Neural cell (in vitro differentiated cells): ENCODE results near the gene MED27. TPM values are rescaled to one million over a fixed set of nuclear protein-coding genes. Genes with fewer than 3 reads are reported as not detected.

Experiments used
- H2AFZ ChIP-seq: fragments of 200-600, 300-800 bp; sonication (generic), shearing (Covaris generic); 2 replicates; pipeline ENCODE4 v1.6.0; 2014; ENCODE audit warnings: low read depth, mild to moderate bottlenecking, antibody characterized with exemption, low read length, moderate library complexity
- H3F3A ChIP-seq: fragments of 200-600 bp; shearing (Covaris generic); 2 replicates; pipeline ENCODE4 v1.6.1; 2016; ENCODE audit warnings: mild to moderate bottlenecking, moderate library complexity, mixed read lengths, antibody characterized with exemption, low read length; ENCODE audit not compliant: insufficient read depth, poor library complexity, severe bottlenecking
- H3K27ac ChIP-seq: fragments of 200-600, 300-800 bp; sonication (generic), shearing (Covaris generic); 2 replicates; pipeline ENCODE4 v1.5.1; 2014; ENCODE audit warnings: mild to moderate bottlenecking, low read length, moderate library complexity
- H3K27me3 ChIP-seq: fragments of 300-800, 200-600 bp; sonication (generic), shearing (Covaris generic); 2 replicates; pipeline ENCODE4 v1.6.0; 2014; ENCODE audit warnings: mild to moderate bottlenecking, low read depth, low read length, moderate library complexity; ENCODE audit not compliant: insufficient read depth
- H3K36me3 ChIP-seq: fragments of 300-800, 200-600 bp; sonication (generic), shearing (Covaris generic); 2 replicates; pipeline ENCODE4 v1.5.1; 2014; ENCODE audit warnings: mild to moderate bottlenecking, antibody characterized with exemption, low read length, moderate library complexity; ENCODE audit not compliant: insufficient read depth
- H3K4me2 ChIP-seq: fragments of 300-800, 200-600 bp; sonication (generic), shearing (Covaris generic); 2 replicates; pipeline ENCODE4 v1.6.0; 2014; ENCODE audit warnings: mild to moderate bottlenecking, low read length
- H3K4me3 ChIP-seq: fragments of 300-800, 200-600 bp; sonication (generic), shearing (Covaris generic); 2 replicates; pipeline ENCODE4 v1.5.1; 2014; ENCODE audit warnings: mild to moderate bottlenecking, low read length, moderate library complexity
- H3K79me2 ChIP-seq: fragments of 200-600 bp; shearing (Covaris generic); replicated peaks from 2 replicates; pipeline ENCODE4 v1.6.0; 2014; ENCODE audit warnings: mild to moderate bottlenecking, low read length, moderate library complexity; ENCODE audit not compliant: insufficient read depth
- H3K9ac ChIP-seq: fragments of 300-800, 200-600 bp; sonication (generic), shearing (Covaris generic); 2 replicates; pipeline ENCODE4 v1.6.1; 2016; ENCODE audit warnings: mild to moderate bottlenecking, low read length, mixed read lengths
- H3K9me2 ChIP-seq: fragments of 200-600 bp; shearing (Covaris generic); 2 replicates; pipeline ENCODE4 v1.6.1; 2016; ENCODE audit warnings: mild to moderate bottlenecking, low read length, mixed read lengths; ENCODE audit not compliant: insufficient read depth
- H3K9me3 ChIP-seq: fragments of 200-600, 300-800 bp; sonication (generic), shearing (Covaris generic); 2 replicates; pipeline ENCODE4 v1.6.1; 2016; ENCODE audit warnings: mild to moderate bottlenecking, mixed run types, low read length, moderate library complexity, mixed read lengths
- H4K20me1 ChIP-seq: fragments of 200-600 bp; shearing (Covaris generic); 2 replicates; pipeline ENCODE4 v1.6.1; 2016; ENCODE audit warnings: mild to moderate bottlenecking, mixed run types; ENCODE audit not compliant: insufficient read depth
- EP300 ChIP-seq: fragments of 450-650 bp; conservative IDR thresholded peaks from 2 replicates; pipeline ENCODE4 v1.6.1; 2014; ENCODE audit warnings: antibody characterized with exemption, mild to moderate bottlenecking, moderate library complexity; ENCODE audit not compliant: poor library complexity, severe bottlenecking
- EZH2 ChIP-seq: fragments of 200-600, 300-800 bp; shearing (Covaris generic), sonication (generic); IDR thresholded peaks from 2 replicates; pipeline ENCODE4 v1.6.1; 2014; ENCODE audit warnings: antibody characterized with exemption, low read length, borderline replicate concordance, mild to moderate bottlenecking; ENCODE audit not compliant: insufficient read depth, poor library complexity, severe bottlenecking
- MXI1 ChIP-seq: fragments of 450-650 bp; conservative IDR thresholded peaks from 2 replicates; pipeline ENCODE4 v1.6.1; 2014; ENCODE audit warnings: antibody characterized with exemption, mild to moderate bottlenecking; ENCODE audit not compliant: poor library complexity, severe bottlenecking
- POLR2AphosphoS5 ChIP-seq: IDR thresholded peaks from 2 replicates; pipeline ENCODE4 v1.6.1; 2012
- RAD21 ChIP-seq: fragments of 450-650 bp; conservative IDR thresholded peaks from 2 replicates; pipeline ENCODE4 v1.6.1; 2014; ENCODE audit warnings: antibody characterized with exemption, mild to moderate bottlenecking, moderate library complexity
- SMC3 ChIP-seq: fragments of 450-650 bp; conservative IDR thresholded peaks from 2 replicates; pipeline ENCODE4 v1.6.1; 2014; ENCODE audit warnings: antibody characterized with exemption, mild to moderate bottlenecking, moderate library complexity; ENCODE audit not compliant: poor library complexity
- TAF1 ChIP-seq: IDR thresholded peaks from 2 replicates; pipeline ENCODE4 v1.6.1; 2012; ENCODE audit warnings: low read depth
- polyA plus RNA-seq: library from polyadenylated mRNA; depleted of rRNA; stranded (reverse); fragments of >200 nt; gene quantifications from 2 replicates; pipeline ENCODE4 v1.2.3, GENCODE V29; 2014
- TF ChIP-seq, protein P1 (sequence below): fragments of 450-650 bp; IDR thresholded peaks from 2 replicates; pipeline ENCODE4 v1.5.1; 2014; ENCODE audit warnings: antibody characterized with exemption, mild to moderate bottlenecking, moderate library complexity; ENCODE audit not compliant: poor library complexity, severe bottlenecking
- TF ChIP-seq, protein P2 (sequence below): IDR thresholded peaks from 2 replicates; pipeline ENCODE4 v1.6.1; 2012; ENCODE audit warnings: borderline replicate concordance

MED27 gene
- polyA plus RNA-seq, 1 donor from 2014 or later: 7.5 TPM

DNA sequence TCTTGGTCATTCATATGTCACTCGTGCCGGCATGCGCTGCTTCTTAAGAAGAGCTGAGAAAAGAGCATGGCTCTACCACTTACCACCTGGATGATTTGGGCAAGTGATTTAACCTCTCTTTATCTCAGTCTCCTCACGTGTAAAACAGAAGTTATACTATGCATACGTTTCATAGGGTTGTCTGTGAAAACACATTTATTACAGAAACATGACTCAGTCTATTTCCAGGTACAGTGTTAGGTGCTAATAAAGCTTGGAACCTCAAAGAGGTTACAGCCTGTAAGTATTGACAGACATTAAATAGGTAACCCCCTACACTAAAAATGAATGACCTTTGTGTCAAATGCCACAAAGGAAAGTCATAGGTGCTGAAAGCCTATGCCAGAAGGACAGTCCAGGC lies 43.1 kb downstream of the MED27 start:
- H3K79me2 ChIP-seq: peaks cover 3% of the 10 kb centered on the region

DNA sequence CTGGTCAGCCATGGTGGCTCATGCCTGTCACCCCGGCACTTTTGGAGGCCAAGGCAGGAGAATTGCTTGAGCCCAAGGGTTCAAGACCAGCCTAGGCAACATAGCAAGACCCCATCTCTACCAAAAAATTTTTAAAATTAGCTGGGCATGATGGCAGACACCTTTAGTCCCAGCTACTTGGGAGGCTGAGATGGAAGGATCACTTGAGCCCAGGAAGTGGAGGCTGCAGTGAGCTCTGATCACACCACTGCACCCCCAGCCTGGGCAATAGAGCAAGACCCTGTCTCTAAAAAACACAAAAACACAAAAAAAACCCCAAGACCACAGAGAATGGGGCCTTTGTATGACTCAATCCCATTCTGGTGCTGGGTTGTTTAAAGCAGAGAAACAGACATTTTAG lies 44.0 kb downstream of the MED27 start:
- Histone ChIP-seq H3K9ac (no peak overlapping the region), H3K4me2 (no peak overlapping the region), H3F3A (no peaks in the 10 kb centered on the region), H2AFZ (no peak overlapping the region), H3K9me2 (no peaks in the 10 kb centered on the region), H3K4me3 (no peak overlapping the region), H4K20me1 (no peaks in the 10 kb centered on the region), H3K79me2 (peaks cover 3% of the 10 kb centered on the region), H3K36me3 (no peaks in the 10 kb centered on the region), H3K27ac (no peak overlapping the region), H3K27me3 (no peaks in the 10 kb centered on the region), H3K9me3 (no peaks in the 10 kb centered on the region)
- TF ChIP-seq EZH2 (no peak), RAD21 (no peak), TAF1 (no peak), EP300 (no peak), POLR2AphosphoS5 (no peak), MXI1 (no peak), SMC3 (no peak)
- TF ChIP-seq, protein P1, sequence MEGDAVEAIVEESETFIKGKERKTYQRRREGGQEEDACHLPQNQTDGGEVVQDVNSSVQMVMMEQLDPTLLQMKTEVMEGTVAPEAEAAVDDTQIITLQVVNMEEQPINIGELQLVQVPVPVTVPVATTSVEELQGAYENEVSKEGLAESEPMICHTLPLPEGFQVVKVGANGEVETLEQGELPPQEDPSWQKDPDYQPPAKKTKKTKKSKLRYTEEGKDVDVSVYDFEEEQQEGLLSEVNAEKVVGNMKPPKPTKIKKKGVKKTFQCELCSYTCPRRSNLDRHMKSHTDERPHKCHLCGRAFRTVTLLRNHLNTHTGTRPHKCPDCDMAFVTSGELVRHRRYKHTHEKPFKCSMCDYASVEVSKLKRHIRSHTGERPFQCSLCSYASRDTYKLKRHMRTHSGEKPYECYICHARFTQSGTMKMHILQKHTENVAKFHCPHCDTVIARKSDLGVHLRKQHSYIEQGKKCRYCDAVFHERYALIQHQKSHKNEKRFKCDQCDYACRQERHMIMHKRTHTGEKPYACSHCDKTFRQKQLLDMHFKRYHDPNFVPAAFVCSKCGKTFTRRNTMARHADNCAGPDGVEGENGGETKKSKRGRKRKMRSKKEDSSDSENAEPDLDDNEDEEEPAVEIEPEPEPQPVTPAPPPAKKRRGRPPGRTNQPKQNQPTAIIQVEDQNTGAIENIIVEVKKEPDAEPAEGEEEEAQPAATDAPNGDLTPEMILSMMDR: no peak
- TF ChIP-seq, protein P2, sequence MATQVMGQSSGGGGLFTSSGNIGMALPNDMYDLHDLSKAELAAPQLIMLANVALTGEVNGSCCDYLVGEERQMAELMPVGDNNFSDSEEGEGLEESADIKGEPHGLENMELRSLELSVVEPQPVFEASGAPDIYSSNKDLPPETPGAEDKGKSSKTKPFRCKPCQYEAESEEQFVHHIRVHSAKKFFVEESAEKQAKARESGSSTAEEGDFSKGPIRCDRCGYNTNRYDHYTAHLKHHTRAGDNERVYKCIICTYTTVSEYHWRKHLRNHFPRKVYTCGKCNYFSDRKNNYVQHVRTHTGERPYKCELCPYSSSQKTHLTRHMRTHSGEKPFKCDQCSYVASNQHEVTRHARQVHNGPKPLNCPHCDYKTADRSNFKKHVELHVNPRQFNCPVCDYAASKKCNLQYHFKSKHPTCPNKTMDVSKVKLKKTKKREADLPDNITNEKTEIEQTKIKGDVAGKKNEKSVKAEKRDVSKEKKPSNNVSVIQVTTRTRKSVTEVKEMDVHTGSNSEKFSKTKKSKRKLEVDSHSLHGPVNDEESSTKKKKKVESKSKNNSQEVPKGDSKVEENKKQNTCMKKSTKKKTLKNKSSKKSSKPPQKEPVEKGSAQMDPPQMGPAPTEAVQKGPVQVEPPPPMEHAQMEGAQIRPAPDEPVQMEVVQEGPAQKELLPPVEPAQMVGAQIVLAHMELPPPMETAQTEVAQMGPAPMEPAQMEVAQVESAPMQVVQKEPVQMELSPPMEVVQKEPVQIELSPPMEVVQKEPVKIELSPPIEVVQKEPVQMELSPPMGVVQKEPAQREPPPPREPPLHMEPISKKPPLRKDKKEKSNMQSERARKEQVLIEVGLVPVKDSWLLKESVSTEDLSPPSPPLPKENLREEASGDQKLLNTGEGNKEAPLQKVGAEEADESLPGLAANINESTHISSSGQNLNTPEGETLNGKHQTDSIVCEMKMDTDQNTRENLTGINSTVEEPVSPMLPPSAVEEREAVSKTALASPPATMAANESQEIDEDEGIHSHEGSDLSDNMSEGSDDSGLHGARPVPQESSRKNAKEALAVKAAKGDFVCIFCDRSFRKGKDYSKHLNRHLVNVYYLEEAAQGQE: no peak

More for the DNA sequence above, 43.1 kb downstream of the MED27 start:
- Histone ChIP-seq H4K20me1 (no peaks in the 10 kb centered on the region), H3K9me3 (no peaks in the 10 kb centered on the region), H3K4me3 (no peak overlapping the region), H2AFZ (no peak overlapping the region), H3K27me3 (no peaks in the 10 kb centered on the region), H3K9ac (no peak overlapping the region), H3K27ac (no peak overlapping the region), H3K9me2 (no peaks in the 10 kb centered on the region), H3K4me2 (no peak overlapping the region), H3F3A (no peaks in the 10 kb centered on the region), H3K36me3 (no peaks in the 10 kb centered on the region)
- TF ChIP-seq RAD21 (no peak), TAF1 (no peak), MXI1 (no peak), EZH2 (no peak), EP300 (no peak), SMC3 (no peak), POLR2AphosphoS5 (no peak)
- TF ChIP-seq, protein P2: no peak
- TF ChIP-seq, protein P1: no peak
